ENCODE data around the gene PLPP1. TPM values are rescaled to one million over a fixed set of nuclear protein-coding genes. Genes with fewer than 3 reads are reported as not detected.

The PLPP1 gene
- total and polyA plus RNA-seq, 2 experiments from 2014 or later = 39.1 to 97.1 TPM

DNA sequence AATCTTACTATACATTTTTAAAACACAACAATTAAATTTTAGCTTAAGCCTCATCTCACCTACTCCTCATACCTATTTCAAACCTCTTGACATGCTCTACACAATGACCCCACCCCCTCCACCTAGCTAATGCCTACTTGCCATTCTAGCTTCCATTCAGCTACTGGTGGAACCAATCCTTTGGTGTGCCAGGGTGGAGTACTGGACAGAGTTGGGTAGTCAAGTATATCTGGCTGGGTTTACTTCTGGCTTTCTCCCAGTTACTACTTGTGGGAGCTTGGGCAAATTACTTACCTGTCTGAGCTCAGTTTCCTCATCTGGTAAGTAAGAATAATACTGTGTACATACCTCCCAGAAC lies 24.3 kb downstream of the PLPP1 start:
- Mint-ChIP-seq H3K36me3 (ENCODE audit: low read depth) (no peaks in the 10 kb centered on the region), H3K4me3 (no peak overlapping the region), H3K27ac (no peak overlapping the region), H3K9me3 (no peaks in the 10 kb centered on the region), H3K27me3 (ENCODE audit: insufficient read depth, low read depth, poor library complexity) (no peaks in the 10 kb centered on the region), H3K4me1 (peaks cover 19% of the 10 kb centered on the region)
- Histone ChIP-seq H3K9me2 (ENCODE audit: insufficient read depth) (no peaks in the 10 kb centered on the region), H3K4me2 (no peak overlapping the region), H4K20me1 (replicated peaks; ENCODE audit: insufficient read depth) (peaks cover 10% of the 10 kb centered on the region; the same call in 1 of the 2 replicates), H3K4me1 (ENCODE audit: insufficient read depth) (peaks cover 3% of the 10 kb centered on the region; the same call in 1 of the 2 replicates), H3K79me2 (replicated peaks; ENCODE audit: insufficient read depth) (peaks cover 100% of the 10 kb centered on the region), H3F3A (replicated peaks; ENCODE audit: low read depth) (0 out of 2 replicates have a peak, but pooled peaks cover 3% of the 10 kb centered on the region), H3K27me3 (ENCODE audit: insufficient read depth) (no peaks in the 10 kb centered on the region), H3K36me3 (ENCODE audit: insufficient read depth) (no peaks in the 10 kb centered on the region), H3K4me3 (no peak overlapping the region), H3K27ac (ENCODE audit: low read depth) (no peak overlapping the region), H2AFZ (no peak overlapping the region)
- ATAC-seq (no peak; the same call in 2 of the 3 replicates), DNase-seq (ENCODE audit: low spot score) (no peak)
- TF ChIP-seq CREB1 (CRISPR knock-in tag; IDR thresholded peaks at IDR 0.05; ENCODE audit: low read depth) (no peak), JUNB (IDR thresholded peaks at IDR 0.05; ENCODE audit: unreplicated experiment) (no peak), NANOG (IDR thresholded peaks at IDR 0.05; ENCODE audit: borderline replicate concordance) (no peak), STAT1 (IDR thresholded peaks at IDR 0.05; ENCODE audit: unreplicated experiment) (no peak), ZNF331 (CRISPR knock-in tag; IDR thresholded peaks at IDR 0.05; ENCODE audit: low read depth) (no peak), EZH2 (IDR thresholded peaks at IDR 0.05; ENCODE audit: low read depth, unreplicated experiment) (no peak), POLR2AphosphoS5 (IDR thresholded peaks at IDR 0.05; ENCODE audit: low read depth) (no peak), EZH2phosphoT487 (IDR thresholded peaks at IDR 0.05; ENCODE audit: unreplicated experiment) (no peak), ZNF114 (CRISPR knock-in tag; IDR thresholded peaks at IDR 0.05) (no peak)
- TF ChIP-seq, protein P1, sequence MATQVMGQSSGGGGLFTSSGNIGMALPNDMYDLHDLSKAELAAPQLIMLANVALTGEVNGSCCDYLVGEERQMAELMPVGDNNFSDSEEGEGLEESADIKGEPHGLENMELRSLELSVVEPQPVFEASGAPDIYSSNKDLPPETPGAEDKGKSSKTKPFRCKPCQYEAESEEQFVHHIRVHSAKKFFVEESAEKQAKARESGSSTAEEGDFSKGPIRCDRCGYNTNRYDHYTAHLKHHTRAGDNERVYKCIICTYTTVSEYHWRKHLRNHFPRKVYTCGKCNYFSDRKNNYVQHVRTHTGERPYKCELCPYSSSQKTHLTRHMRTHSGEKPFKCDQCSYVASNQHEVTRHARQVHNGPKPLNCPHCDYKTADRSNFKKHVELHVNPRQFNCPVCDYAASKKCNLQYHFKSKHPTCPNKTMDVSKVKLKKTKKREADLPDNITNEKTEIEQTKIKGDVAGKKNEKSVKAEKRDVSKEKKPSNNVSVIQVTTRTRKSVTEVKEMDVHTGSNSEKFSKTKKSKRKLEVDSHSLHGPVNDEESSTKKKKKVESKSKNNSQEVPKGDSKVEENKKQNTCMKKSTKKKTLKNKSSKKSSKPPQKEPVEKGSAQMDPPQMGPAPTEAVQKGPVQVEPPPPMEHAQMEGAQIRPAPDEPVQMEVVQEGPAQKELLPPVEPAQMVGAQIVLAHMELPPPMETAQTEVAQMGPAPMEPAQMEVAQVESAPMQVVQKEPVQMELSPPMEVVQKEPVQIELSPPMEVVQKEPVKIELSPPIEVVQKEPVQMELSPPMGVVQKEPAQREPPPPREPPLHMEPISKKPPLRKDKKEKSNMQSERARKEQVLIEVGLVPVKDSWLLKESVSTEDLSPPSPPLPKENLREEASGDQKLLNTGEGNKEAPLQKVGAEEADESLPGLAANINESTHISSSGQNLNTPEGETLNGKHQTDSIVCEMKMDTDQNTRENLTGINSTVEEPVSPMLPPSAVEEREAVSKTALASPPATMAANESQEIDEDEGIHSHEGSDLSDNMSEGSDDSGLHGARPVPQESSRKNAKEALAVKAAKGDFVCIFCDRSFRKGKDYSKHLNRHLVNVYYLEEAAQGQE (IDR thresholded peaks at IDR 0.05; ENCODE audit: unreplicated experiment) = no peak
- TF ChIP-seq, protein P2, sequence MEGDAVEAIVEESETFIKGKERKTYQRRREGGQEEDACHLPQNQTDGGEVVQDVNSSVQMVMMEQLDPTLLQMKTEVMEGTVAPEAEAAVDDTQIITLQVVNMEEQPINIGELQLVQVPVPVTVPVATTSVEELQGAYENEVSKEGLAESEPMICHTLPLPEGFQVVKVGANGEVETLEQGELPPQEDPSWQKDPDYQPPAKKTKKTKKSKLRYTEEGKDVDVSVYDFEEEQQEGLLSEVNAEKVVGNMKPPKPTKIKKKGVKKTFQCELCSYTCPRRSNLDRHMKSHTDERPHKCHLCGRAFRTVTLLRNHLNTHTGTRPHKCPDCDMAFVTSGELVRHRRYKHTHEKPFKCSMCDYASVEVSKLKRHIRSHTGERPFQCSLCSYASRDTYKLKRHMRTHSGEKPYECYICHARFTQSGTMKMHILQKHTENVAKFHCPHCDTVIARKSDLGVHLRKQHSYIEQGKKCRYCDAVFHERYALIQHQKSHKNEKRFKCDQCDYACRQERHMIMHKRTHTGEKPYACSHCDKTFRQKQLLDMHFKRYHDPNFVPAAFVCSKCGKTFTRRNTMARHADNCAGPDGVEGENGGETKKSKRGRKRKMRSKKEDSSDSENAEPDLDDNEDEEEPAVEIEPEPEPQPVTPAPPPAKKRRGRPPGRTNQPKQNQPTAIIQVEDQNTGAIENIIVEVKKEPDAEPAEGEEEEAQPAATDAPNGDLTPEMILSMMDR (conservative IDR thresholded peaks at IDR 0.05; ENCODE audit: low read depth in 2 of 2) = no peak
- TF ChIP-seq, protein P3, sequence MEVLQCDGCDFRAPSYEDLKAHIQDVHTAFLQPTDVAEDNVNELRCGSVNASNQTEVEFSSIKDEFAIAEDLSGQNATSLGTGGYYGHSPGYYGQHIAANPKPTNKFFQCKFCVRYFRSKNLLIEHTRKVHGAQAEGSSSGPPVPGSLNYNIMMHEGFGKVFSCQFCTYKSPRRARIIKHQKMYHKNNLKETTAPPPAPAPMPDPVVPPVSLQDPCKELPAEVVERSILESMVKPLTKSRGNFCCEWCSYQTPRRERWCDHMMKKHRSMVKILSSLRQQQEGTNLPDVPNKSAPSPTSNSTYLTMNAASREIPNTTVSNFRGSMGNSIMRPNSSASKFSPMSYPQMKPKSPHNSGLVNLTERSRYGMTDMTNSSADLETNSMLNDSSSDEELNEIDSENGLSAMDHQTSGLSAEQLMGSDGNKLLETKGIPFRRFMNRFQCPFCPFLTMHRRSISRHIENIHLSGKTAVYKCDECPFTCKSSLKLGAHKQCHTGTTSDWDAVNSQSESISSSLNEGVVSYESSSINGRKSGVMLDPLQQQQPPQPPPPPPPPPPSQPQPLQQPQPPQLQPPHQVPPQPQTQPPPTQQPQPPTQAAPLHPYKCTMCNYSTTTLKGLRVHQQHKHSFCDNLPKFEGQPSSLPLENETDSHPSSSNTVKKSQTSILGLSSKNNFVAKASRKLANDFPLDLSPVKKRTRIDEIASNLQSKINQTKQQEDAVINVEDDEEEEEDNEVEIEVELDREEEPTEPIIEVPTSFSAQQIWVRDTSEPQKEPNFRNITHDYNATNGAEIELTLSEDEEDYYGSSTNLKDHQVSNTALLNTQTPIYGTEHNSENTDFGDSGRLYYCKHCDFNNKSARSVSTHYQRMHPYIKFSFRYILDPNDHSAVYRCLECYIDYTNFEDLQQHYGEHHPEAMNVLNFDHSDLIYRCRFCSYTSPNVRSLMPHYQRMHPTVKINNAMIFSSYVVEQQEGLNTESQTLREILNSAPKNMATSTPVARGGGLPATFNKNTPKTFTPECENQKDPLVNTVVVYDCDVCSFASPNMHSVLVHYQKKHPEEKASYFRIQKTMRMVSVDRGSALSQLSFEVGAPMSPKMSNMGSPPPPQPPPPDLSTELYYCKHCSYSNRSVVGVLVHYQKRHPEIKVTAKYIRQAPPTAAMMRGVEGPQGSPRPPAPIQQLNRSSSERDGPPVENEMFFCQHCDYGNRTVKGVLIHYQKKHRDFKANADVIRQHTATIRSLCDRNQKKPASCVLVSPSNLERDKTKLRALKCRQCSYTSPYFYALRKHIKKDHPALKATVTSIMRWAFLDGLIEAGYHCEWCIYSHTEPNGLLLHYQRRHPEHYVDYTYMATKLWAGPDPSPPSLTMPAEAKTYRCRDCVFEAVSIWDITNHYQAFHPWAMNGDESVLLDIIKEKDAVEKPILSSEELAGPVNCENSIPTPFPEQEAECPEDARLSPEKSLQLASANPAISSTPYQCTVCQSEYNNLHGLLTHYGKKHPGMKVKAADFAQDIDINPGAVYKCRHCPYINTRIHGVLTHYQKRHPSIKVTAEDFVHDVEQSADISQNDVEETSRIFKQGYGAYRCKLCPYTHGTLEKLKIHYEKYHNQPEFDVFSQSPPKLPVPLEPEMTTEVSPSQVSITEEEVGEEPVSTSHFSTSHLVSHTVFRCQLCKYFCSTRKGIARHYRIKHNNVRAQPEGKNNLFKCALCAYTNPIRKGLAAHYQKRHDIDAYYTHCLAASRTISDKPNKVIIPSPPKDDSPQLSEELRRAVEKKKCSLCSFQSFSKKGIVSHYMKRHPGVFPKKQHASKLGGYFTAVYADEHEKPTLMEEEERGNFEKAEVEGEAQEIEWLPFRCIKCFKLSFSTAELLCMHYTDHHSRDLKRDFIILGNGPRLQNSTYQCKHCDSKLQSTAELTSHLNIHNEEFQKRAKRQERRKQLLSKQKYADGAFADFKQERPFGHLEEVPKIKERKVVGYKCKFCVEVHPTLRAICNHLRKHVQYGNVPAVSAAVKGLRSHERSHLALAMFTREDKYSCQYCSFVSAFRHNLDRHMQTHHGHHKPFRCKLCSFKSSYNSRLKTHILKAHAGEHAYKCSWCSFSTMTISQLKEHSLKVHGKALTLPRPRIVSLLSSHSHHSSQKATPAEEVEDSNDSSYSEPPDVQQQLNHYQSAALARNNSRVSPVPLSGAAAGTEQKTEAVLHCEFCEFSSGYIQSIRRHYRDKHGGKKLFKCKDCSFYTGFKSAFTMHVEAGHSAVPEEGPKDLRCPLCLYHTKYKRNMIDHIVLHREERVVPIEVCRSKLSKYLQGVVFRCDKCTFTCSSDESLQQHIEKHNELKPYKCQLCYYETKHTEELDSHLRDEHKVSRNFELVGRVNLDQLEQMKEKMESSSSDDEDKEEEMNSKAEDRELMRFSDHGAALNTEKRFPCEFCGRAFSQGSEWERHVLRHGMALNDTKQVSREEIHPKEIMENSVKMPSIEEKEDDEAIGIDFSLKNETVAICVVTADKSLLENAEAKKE (CRISPR knock-in tag; IDR thresholded peaks at IDR 0.05) = no peak
- TF ChIP-seq, protein P4, sequence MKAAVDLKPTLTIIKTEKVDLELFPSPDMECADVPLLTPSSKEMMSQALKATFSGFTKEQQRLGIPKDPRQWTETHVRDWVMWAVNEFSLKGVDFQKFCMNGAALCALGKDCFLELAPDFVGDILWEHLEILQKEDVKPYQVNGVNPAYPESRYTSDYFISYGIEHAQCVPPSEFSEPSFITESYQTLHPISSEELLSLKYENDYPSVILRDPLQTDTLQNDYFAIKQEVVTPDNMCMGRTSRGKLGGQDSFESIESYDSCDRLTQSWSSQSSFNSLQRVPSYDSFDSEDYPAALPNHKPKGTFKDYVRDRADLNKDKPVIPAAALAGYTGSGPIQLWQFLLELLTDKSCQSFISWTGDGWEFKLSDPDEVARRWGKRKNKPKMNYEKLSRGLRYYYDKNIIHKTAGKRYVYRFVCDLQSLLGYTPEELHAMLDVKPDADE (IDR thresholded peaks at IDR 0.05) = no peak
